Measurements from ENCODE around the gene NBEAL2.

DNA sequence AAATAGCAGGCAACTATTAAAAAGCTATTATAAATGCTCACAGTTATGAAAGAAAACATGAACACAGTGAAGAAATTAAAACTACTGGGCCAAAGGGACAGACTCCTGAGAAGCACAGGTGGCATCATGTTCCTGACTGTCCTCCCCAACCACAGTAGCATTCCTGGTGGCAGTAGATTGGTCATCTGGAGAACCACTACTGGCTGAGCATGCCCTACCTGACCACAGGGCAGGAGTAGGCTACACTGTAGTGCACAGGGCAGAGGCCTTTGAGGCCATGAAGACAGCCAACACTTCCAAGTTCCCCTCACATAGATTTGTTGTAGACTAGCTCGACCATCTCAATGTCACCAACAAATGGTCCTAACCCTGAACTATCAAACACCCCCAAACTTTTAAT, 49.2 kb downstream of the NBEAL2 start:
- TF ChIP-seq, protein P1, sequence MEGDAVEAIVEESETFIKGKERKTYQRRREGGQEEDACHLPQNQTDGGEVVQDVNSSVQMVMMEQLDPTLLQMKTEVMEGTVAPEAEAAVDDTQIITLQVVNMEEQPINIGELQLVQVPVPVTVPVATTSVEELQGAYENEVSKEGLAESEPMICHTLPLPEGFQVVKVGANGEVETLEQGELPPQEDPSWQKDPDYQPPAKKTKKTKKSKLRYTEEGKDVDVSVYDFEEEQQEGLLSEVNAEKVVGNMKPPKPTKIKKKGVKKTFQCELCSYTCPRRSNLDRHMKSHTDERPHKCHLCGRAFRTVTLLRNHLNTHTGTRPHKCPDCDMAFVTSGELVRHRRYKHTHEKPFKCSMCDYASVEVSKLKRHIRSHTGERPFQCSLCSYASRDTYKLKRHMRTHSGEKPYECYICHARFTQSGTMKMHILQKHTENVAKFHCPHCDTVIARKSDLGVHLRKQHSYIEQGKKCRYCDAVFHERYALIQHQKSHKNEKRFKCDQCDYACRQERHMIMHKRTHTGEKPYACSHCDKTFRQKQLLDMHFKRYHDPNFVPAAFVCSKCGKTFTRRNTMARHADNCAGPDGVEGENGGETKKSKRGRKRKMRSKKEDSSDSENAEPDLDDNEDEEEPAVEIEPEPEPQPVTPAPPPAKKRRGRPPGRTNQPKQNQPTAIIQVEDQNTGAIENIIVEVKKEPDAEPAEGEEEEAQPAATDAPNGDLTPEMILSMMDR (IDR thresholded peaks at IDR 0.05; ENCODE audit: poor library complexity, severe bottlenecking) = no peak
- TF ChIP-seq TAF1 (IDR thresholded peaks at IDR 0.05; ENCODE audit: low read depth) (no peak), MXI1 (conservative IDR thresholded peaks at IDR 0.05; ENCODE audit: poor library complexity, severe bottlenecking) (no peak), EZH2 (IDR thresholded peaks at IDR 0.05; ENCODE audit: borderline replicate concordance, insufficient read depth, low read length, poor library complexity, severe bottlenecking) (no peak), EP300 (conservative IDR thresholded peaks at IDR 0.05; ENCODE audit: poor library complexity, severe bottlenecking) (no peak), SMC3 (conservative IDR thresholded peaks at IDR 0.05; ENCODE audit: poor library complexity) (no peak), RAD21 (conservative IDR thresholded peaks at IDR 0.05) (no peak), POLR2AphosphoS5 (IDR thresholded peaks at IDR 0.05) (no peak)
- TF ChIP-seq, protein P2, sequence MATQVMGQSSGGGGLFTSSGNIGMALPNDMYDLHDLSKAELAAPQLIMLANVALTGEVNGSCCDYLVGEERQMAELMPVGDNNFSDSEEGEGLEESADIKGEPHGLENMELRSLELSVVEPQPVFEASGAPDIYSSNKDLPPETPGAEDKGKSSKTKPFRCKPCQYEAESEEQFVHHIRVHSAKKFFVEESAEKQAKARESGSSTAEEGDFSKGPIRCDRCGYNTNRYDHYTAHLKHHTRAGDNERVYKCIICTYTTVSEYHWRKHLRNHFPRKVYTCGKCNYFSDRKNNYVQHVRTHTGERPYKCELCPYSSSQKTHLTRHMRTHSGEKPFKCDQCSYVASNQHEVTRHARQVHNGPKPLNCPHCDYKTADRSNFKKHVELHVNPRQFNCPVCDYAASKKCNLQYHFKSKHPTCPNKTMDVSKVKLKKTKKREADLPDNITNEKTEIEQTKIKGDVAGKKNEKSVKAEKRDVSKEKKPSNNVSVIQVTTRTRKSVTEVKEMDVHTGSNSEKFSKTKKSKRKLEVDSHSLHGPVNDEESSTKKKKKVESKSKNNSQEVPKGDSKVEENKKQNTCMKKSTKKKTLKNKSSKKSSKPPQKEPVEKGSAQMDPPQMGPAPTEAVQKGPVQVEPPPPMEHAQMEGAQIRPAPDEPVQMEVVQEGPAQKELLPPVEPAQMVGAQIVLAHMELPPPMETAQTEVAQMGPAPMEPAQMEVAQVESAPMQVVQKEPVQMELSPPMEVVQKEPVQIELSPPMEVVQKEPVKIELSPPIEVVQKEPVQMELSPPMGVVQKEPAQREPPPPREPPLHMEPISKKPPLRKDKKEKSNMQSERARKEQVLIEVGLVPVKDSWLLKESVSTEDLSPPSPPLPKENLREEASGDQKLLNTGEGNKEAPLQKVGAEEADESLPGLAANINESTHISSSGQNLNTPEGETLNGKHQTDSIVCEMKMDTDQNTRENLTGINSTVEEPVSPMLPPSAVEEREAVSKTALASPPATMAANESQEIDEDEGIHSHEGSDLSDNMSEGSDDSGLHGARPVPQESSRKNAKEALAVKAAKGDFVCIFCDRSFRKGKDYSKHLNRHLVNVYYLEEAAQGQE (IDR thresholded peaks at IDR 0.05; ENCODE audit: borderline replicate concordance) = no peak

Data from neural cell (in vitro differentiated cells).